Measurements from ENCODE around the gene STAG1.
A peak's percentile ranks its signal among the peaks of the same experiment; 100 is the strongest.
"Not testable (repeated sequence)": the region's sequence is repeated elsewhere in the genome, so short reads cannot be mapped to it uniquely, and the experiment has no call there.

Gene STAG1

DNA sequence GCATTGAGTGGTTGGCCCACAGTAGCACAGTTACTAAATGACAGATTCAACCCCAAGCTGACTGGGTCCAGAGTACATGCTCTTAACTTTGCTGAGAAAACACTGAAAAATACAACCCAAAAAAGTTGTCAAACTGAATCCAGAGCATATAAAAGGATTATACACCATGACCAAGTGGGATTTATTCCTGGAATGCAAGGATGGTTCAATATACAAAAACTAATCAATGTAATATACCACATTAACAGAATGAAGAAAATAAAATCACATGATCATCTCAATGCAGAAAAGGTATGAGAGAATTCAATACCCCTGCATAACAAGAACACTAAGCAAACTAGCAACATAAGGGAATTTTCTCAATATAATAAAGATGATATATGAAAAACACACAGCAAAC lies 98.5 kb downstream of the STAG1 start:
- DNase-seq = no peak
- no peak overlapping the region for H3K27ac Mint-ChIP-seq
- ATAC-seq = no peak
- peaks cover 9 to 12% of the 10 kb centered on the region in 2 donors for H3K9me3 Mint-ChIP-seq
- H3K4me1 Mint-ChIP-seq = peaks cover 16% of the 10 kb centered on the region
- H3K4me3 Mint-ChIP-seq = no peak overlapping the region
- H3K27me3 Mint-ChIP-seq = no peaks in the 10 kb centered on the region

DNA sequence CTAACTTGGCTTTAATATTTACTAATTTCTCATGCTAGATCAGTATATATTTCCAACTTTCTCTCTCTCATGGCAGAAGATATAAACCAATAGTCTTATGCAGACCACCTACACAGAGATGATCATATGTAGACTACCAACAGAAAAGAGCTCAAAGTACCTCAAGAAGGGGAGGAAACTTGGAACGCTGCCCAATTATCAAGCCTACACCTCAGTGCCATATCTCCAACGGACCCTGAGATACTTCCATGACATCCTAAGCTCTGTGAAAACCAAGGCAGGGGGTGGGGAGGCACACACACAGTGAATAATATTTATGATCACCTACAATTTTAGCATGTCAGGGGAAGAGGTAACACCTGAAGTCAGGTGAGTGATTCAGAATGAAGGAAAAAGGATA lies 100.6 kb downstream of the STAG1 start:
- H3K4me1 Mint-ChIP-seq = peaks cover 22% of the 10 kb centered on the region
- H3K4me3 Mint-ChIP-seq = no peak overlapping the region
- H3K9me3 Mint-ChIP-seq = peaks cover 9 to 16% of the 10 kb centered on the region in 2 donors
- no peaks in the 10 kb centered on the region for H3K27me3 Mint-ChIP-seq
- ATAC-seq (no peak), DNase-seq (no peak)
- peak overlapping the region in 1 of 2 donors; percentile 21 for H3K27ac Mint-ChIP-seq

GRCh38 chr3:136650461-136650860 lies 101.7 kb downstream of the STAG1 start:
- H3K27ac Mint-ChIP-seq = no peak overlapping the region
- peaks cover 32% of the 10 kb centered on the region for H3K4me1 Mint-ChIP-seq
- H3K4me3 Mint-ChIP-seq = no peak overlapping the region

DNA sequence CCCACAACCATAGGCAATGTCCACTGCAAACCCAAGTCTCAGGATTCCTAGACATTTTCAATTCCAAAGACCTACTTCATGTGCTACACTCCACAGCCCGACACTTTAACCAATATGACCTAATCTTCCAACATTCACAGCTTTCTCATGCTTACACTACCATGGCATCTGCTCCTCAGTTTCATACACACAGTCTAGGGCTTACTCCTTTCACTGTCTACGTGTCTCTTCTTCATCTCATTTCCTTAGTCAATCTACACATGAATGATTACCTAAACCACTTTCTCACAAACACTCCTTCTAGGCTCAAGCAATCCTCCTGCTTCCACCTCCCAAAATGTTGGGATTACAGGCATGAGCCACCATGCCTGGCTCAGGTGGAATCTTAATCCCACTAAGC lies 106.3 kb downstream of the STAG1 start:
- Mint-ChIP-seq H3K27me3 (no peaks in the 10 kb centered on the region), H3K27ac (no peak overlapping the region), H3K4me1 (peaks cover 26% of the 10 kb centered on the region), H3K4me3 (no peak overlapping the region), H3K9me3 (peaks cover 0 to 4% of the 10 kb centered on the region in 2 donors)
- ATAC-seq (no peak), DNase-seq (no peak)

More at GRCh38 chr3:136650461-136650860, 101.7 kb downstream of the STAG1 start:
- Mint-ChIP-seq H3K9me3 (peaks cover 9 to 16% of the 10 kb centered on the region in 2 donors), H3K27me3 (no peaks in the 10 kb centered on the region)
- no peak for DNase-seq
- ATAC-seq = no peak

DNA sequence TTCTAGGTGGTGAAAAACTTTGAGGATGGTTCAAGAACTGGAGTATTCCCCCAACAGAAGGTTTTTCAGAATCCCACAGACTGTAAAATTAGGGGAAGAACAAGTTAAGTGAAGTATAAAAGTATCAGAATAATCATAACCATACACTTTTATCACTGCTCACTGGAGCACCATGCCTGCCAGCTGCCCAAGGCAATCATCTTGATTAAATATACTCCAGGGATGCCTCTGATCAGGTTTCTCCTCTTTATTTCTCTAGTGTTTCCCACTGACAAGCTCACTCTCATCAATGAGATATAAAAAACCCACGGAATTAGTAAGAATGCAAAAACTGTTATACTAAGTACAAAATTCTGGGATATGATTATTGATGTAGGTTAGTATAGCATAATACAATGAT lies 108.0 kb downstream of the STAG1 start:
- H3K4me1 Mint-ChIP-seq = peaks cover 26% of the 10 kb centered on the region
- no peak overlapping the region for H3K27ac Mint-ChIP-seq
- DNase-seq (no peak), ATAC-seq (no peak)
- no peak overlapping the region for H3K4me3 Mint-ChIP-seq
- H3K27me3 Mint-ChIP-seq = no peaks in the 10 kb centered on the region
- H3K9me3 Mint-ChIP-seq = peaks cover 0 to 4% of the 10 kb centered on the region in 2 donors

- H3K27me3 Mint-ChIP-seq, H3K4me3 Mint-ChIP-seq, H3K27ac Mint-ChIP-seq, DNase-seq, H3K9me3 Mint-ChIP-seq, ATAC-seq: not testable (repeated sequence)
- H3K4me1 Mint-ChIP-seq = peaks cover 18% of the 10 kb centered on the region
Measured at GRCh38 chr3:136643380-136643779, 108.8 kb downstream of the STAG1 start.

DNA sequence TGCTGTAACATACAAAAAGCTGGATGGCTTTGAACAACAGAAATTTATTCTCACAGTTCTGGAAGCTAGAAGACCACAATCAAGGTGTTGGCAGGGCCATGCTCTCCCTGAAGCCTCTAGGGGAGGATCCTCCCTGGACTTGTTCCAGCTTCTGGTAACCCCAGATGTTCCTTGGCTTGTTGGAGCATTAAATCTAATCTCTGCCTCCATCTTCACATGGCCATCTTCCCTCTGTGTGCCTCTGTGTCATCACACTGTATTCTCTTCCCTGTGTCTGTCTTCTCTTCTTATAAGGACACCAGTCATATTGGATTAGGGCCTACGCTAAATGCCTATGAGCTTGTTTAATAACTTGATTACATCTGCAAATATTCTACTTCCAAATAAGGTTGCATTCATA lies 109.5 kb downstream of the STAG1 start:
- Mint-ChIP-seq H3K4me1 (peaks cover 15% of the 10 kb centered on the region), H3K27me3 (no peaks in the 10 kb centered on the region), H3K27ac (no peak overlapping the region), H3K4me3 (no peak overlapping the region), H3K9me3 (peaks cover 0 to 4% of the 10 kb centered on the region in 2 donors)
- DNase-seq = no peak
- ATAC-seq = no peak

GRCh38 chr3:136639069-136639468 lies 113.1 kb downstream of the STAG1 start:
- Mint-ChIP-seq H3K4me3 (no peak overlapping the region), H3K4me1 (peaks cover 14% of the 10 kb centered on the region), H3K27me3 (no peaks in the 10 kb centered on the region), H3K9me3 (no peaks in the 10 kb centered on the region), H3K27ac (no peak overlapping the region)
- ATAC-seq (no peak), DNase-seq (no peak)

- Mint-ChIP-seq H3K9me3 (no peaks in the 10 kb centered on the region), H3K27me3 (no peaks in the 10 kb centered on the region), H3K27ac (no peak overlapping the region), H3K4me1 (peaks cover 24% of the 10 kb centered on the region), H3K4me3 (no peak overlapping the region)
- DNase-seq (no peak), ATAC-seq (no peak)
Measured at GRCh38 chr3:136637176-136637575, 115.0 kb downstream of the STAG1 start.

DNA sequence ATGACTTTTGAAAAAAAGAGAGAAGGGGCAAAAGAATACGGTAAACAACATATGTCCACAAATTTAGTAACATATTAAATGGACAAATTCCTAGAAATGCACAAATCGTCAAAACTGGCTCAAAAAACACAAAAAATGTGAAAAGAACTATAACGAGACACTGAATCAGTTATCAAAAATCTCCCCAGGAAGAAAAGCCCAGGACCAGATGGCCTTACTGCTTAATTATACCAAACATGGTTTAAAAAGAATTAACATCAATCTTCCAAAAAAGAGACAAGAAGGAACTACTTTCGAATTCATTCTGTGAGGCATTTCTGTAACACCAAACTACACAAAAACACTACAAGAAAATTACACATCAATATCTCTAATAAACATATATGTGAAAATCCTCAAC lies 117.4 kb downstream of the STAG1 start:
- H3K27me3 Mint-ChIP-seq = no peaks in the 10 kb centered on the region
- H3K27ac Mint-ChIP-seq = peak overlapping the region in 1 of 2 donors; percentile 42
- peaks cover 32% of the 10 kb centered on the region for H3K4me1 Mint-ChIP-seq
- no peak overlapping the region for H3K4me3 Mint-ChIP-seq
- DNase-seq = no peak
- no peak for ATAC-seq
- no peaks in the 10 kb centered on the region for H3K9me3 Mint-ChIP-seq

- no peak overlapping the region for H3K4me3 Mint-ChIP-seq
- H3K27ac Mint-ChIP-seq = no peak overlapping the region
- ATAC-seq (no peak), DNase-seq (no peak)
- H3K27me3 Mint-ChIP-seq = no peaks in the 10 kb centered on the region
- H3K9me3 Mint-ChIP-seq = peaks cover 0 to 12% of the 10 kb centered on the region in 2 donors
- peaks cover 37% of the 10 kb centered on the region for H3K4me1 Mint-ChIP-seq
Measured at GRCh38 chr3:136632625-136633081, 119.5 kb downstream of the STAG1 start.

GRCh38 chr3:136631424-136631823 lies 120.8 kb downstream of the STAG1 start:
- H3K4me3 Mint-ChIP-seq = no peak overlapping the region
- DNase-seq = no peak
- no peak overlapping the region for H3K27ac Mint-ChIP-seq

DNA sequence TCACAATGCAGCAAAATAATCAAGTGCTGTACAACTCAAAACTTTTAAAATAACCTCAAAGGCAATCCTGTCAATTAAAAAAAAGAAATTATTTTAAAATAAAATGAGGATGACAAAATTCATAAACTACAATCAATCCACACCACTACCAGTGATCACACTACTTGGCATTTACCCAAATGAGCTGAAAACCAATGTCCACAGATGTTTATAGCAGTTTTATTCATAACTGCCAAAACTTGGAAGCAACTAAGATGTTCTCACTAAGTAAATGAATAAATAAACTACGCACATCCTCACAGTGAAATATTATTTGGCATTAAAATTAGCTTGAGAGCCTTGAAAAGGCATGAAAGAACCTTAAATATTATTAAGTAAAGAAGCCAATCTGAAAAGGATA lies 121.3 kb downstream of the STAG1 start:
- no peak for DNase-seq
- no peak for ATAC-seq
- Mint-ChIP-seq H3K4me1 (peaks cover 32% of the 10 kb centered on the region), H3K27ac (no peak overlapping the region), H3K27me3 (no peaks in the 10 kb centered on the region), H3K9me3 (peaks cover 0 to 14% of the 10 kb centered on the region in 2 donors), H3K4me3 (no peak overlapping the region)

More at GRCh38 chr3:136631424-136631823, 120.8 kb downstream of the STAG1 start:
- H3K4me1 Mint-ChIP-seq = peaks cover 32% of the 10 kb centered on the region
- ATAC-seq = no peak
- H3K9me3 Mint-ChIP-seq = peaks cover 0 to 14% of the 10 kb centered on the region in 2 donors
- no peaks in the 10 kb centered on the region for H3K27me3 Mint-ChIP-seq

DNA sequence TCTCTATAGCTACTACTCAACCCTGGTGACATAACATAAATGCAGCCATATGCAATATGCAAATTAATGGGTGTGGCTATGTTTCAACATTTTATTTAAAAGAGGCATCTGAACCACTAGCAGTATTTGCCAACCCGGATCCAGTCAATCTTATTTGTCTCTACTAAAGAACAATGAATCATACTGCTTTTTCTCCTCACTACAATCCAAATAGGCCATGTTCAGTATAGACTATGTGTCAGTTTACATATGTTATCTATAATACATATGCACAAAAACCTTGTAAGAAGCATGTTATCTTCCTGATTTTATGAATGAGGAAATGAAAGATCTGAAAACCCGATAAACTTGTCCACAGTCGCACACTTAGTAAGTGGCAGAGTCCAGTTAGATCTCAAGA lies 125.7 kb downstream of the STAG1 start:
- Mint-ChIP-seq H3K27ac (no peak overlapping the region), H3K27me3 (no peaks in the 10 kb centered on the region), H3K4me3 (no peak overlapping the region), H3K4me1 (peaks cover 14% of the 10 kb centered on the region), H3K9me3 (peaks cover 0 to 14% of the 10 kb centered on the region in 2 donors)
- ATAC-seq = no peak
- DNase-seq = no peak

DNA sequence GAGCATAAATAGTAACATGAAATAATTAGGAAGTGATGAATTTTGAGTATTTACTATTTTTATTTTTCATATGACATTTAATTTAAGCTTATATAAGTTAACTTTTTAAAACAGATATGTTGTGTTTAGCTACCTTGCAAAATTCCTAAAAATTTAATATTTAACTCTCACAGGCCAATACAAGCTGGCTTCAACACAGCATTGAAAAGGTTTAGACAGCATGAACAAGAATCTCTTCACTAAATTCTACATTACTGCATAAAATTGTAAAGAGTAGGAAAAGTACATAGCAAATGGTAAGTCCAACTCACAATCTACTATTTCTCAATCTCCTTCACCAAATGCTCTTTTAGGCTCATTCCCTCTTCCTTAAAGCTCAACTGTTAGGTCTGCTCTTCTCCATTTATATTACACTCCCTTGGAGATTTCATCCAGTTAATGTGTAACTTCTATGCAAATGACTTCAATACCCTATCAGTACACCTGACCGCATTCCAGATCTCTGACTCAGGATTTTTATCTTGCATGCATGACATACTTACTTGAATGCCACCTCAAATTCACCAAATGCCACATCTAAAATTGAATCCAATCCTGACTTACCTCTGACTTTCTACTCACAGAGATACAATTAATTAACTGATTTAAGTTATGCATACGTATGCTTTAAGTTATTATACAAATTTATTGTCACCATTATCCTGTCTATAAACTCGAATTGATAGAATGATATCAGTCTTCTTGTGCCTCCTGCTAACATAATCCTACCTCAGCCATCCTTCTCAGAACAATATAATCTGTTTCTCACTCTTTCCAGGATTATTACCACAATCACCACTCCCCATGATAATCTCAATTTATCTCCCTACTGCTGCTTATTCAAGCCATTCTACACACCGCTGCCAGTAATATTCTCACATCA lies 127.0 kb downstream of the STAG1 start:
- H3K9me3 Mint-ChIP-seq = peaks cover 0 to 14% of the 10 kb centered on the region in 2 donors
- H3K27me3 Mint-ChIP-seq = no peaks in the 10 kb centered on the region
- ATAC-seq (no peak), DNase-seq (no peak)
- no peak overlapping the region for H3K4me3 Mint-ChIP-seq
- H3K4me1 Mint-ChIP-seq = peaks cover 13% of the 10 kb centered on the region
- H3K27ac Mint-ChIP-seq = peak overlapping the region in 1 of 2 donors; percentile 28

GRCh38 chr3:136624371-136624770 lies 127.8 kb downstream of the STAG1 start:
- Mint-ChIP-seq H3K27me3 (no peaks in the 10 kb centered on the region), H3K4me3 (no peak overlapping the region), H3K27ac (no peak overlapping the region), H3K4me1 (peaks cover 13% of the 10 kb centered on the region), H3K9me3 (peaks cover 0 to 14% of the 10 kb centered on the region in 2 donors)
- no peak for DNase-seq
- ATAC-seq = no peak
